Measurements from ENCODE around the gene KCNJ13.
"Not testable (repeated sequence)": the region's sequence is repeated elsewhere in the genome, so short reads cannot be mapped to it uniquely, and the experiment has no call there.

Gene KCNJ13

GRCh38 chr2:232723027-232723426, 53.3 kb downstream of the KCNJ13 start:
- no peak for DNase-seq
- Histone ChIP-seq H3K27me3 (no peaks in the 10 kb centered on the region), H3K9me3 (no peaks in the 10 kb centered on the region), H3K36me3 (peaks cover 32% of the 10 kb centered on the region; the same call in 1 of the 2 replicates), H3K4me3 (ENCODE audit: low read depth, low read length) (no peak overlapping the region), H3K4me1 (peaks cover 9% of the 10 kb centered on the region)
- TF ChIP-seq CTCF (IDR thresholded peaks at IDR 0.05; ENCODE audit: low read depth, low read length) = no peak

GRCh38 chr2:232721882-232722281, 54.5 kb downstream of the KCNJ13 start:
- no peak for TF ChIP-seq CTCF (IDR thresholded peaks at IDR 0.05; ENCODE audit: low read depth, low read length)
- no peak for DNase-seq
- Histone ChIP-seq H3K4me1 (peaks cover 9% of the 10 kb centered on the region), H3K9me3 (no peaks in the 10 kb centered on the region), H3K4me3 (ENCODE audit: low read depth, low read length) (no peak overlapping the region), H3K36me3 (peaks cover 27% of the 10 kb centered on the region; the same call in 1 of the 2 replicates), H3K27me3 (no peaks in the 10 kb centered on the region)

GRCh38 chr2:232721261-232721660, 55.1 kb downstream of the KCNJ13 start:
- H3K4me1 ChIP-seq = peaks cover 9% of the 10 kb centered on the region
- no peaks in the 10 kb centered on the region for H3K9me3 ChIP-seq
- no peak for TF ChIP-seq CTCF (IDR thresholded peaks at IDR 0.05; ENCODE audit: low read depth, low read length)
- no peaks in the 10 kb centered on the region for H3K27me3 ChIP-seq
- peaks cover 32% of the 10 kb centered on the region for H3K36me3 ChIP-seq
- H3K4me3 ChIP-seq (ENCODE audit: low read depth, low read length) = no peak overlapping the region
- no peak for DNase-seq

GRCh38 chr2:232720056-232720455, 56.3 kb downstream of the KCNJ13 start:
- not testable (repeated sequence) for DNase-seq; H3K4me1 ChIP-seq; H3K27me3 ChIP-seq; H3K9me3 ChIP-seq; H3K4me3 ChIP-seq (ENCODE audit: low read depth, low read length)
- H3K36me3 ChIP-seq = peaks cover 29% of the 10 kb centered on the region

Measured in BE2C (cell line).